ENCODE data around the gene RAB6B.

Gene RAB6B

DNA sequence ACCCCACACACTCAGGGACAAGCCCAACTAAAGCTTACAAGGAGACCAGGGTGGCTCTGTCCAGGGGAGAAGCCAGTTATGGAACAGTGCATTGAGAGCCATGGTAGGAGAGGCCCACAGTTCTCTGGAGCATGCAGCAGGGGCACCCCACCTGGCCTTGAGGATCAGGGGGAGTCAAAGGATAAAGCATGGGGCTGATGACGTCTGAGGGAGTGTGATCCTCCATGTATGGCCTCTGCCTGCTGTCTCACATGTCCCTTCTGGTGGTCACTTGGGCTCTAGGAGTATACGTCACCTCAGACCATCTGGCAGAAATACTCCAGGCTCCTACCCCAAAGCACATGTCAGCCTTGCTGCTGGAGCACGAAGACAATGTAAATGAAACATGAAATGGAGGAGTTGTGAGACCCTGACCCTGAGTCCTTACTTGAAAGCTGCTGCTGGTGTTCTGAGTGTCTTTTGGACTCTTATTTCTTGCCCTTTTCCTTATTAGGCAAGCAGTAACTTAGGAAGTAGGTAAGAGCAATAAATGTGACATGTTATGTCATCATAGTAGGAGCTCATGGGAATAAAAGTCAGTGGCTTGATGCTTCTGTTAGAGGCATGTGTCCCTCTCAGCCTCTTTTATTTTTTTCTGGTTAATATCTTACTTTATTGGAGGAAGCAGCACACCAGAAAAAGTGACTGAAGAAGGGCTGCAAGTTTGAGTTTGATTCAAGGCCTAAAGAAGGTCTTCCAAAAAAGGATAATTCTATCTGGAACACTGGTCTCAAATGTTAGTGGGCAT, 74.6 kb downstream of the RAB6B start:
- TF ChIP-seq, protein P1, sequence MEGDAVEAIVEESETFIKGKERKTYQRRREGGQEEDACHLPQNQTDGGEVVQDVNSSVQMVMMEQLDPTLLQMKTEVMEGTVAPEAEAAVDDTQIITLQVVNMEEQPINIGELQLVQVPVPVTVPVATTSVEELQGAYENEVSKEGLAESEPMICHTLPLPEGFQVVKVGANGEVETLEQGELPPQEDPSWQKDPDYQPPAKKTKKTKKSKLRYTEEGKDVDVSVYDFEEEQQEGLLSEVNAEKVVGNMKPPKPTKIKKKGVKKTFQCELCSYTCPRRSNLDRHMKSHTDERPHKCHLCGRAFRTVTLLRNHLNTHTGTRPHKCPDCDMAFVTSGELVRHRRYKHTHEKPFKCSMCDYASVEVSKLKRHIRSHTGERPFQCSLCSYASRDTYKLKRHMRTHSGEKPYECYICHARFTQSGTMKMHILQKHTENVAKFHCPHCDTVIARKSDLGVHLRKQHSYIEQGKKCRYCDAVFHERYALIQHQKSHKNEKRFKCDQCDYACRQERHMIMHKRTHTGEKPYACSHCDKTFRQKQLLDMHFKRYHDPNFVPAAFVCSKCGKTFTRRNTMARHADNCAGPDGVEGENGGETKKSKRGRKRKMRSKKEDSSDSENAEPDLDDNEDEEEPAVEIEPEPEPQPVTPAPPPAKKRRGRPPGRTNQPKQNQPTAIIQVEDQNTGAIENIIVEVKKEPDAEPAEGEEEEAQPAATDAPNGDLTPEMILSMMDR (IDR thresholded peaks at IDR 0.05; ENCODE audit: low read length, missing control alignments): no peak
- no peak for DNase-seq (ENCODE audit: low read depth)
- H3K4me3 ChIP-seq (replicated peaks; ENCODE audit: low read depth, low read length): no peak overlapping the region

DNA sequence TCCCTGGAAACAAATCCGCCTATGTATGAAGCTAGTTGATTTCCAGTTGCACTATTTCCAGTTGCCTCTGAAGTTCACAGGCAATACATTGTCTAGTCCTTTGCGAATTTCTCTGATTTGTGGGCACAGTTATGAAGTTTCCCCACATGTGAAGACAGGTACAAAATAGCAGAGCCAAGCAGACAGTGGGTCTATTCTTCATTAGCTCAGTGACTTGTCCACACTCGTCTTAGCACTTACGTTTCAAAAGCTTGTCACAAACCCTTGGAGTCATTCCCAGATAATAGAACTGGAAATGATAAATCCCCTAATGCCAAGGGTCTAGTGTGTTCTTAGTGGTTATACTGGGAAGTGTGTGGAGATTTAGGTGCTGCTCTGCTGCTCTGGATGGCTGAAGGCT, 75.6 kb downstream of the RAB6B start:
- no peak overlapping the region for H3K4me3 ChIP-seq (replicated peaks; ENCODE audit: low read depth, low read length)
- DNase-seq (ENCODE audit: low read depth): no peak
- TF ChIP-seq, protein P1 (IDR thresholded peaks at IDR 0.05; ENCODE audit: low read length, missing control alignments): no peak

DNA sequence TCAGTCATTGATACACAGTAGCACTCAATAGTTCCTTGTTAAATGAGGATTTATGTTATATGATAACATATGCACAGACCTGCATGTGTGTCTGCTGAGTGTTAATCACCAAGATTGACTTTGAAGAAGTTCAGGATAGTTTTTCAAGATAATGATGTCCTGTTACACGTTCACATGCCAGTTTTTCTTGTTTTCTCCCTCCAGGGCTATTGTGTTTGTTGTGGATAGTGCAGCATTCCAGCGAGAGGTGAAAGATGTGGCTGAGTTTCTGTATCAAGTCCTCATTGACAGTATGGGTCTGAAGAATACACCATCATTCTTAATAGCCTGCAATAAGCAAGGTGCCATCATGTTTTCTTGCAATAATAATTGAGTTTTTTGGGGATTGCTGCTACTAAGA, 80.3 kb downstream of the RAB6B start:
- no peak for DNase-seq (ENCODE audit: low read depth)
- no peak overlapping the region for H3K4me3 ChIP-seq (replicated peaks; ENCODE audit: low read depth, low read length)
- TF ChIP-seq, protein P1 (IDR thresholded peaks at IDR 0.05; ENCODE audit: low read length, missing control alignments): no peak

DNA sequence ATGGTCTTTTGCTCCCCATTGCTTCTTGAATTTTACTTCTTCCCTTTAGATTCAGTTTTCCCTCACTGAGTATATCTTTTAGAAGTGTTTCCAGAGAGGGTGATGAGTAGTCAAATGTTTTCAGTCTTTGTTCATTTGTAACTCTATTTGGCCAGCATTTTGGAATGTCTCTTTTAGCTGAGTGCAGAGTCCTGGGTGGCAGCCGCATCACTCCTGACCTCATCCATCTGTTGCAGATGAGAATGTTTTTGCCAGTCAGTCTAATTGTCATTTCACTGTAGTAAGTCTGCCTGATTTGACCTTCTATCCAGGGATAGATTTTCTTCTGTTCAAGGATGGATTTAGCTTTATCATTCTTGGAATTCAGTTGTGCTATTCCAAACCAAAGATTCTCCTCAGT, 82.8 kb downstream of the RAB6B start:
- peak; percentile 24 for DNase-seq (ENCODE audit: low read depth)
- TF ChIP-seq, protein P1 (IDR thresholded peaks at IDR 0.05; ENCODE audit: low read length, missing control alignments): no peak
- H3K4me3 ChIP-seq (replicated peaks; ENCODE audit: low read depth, low read length): no peak overlapping the region

DNA sequence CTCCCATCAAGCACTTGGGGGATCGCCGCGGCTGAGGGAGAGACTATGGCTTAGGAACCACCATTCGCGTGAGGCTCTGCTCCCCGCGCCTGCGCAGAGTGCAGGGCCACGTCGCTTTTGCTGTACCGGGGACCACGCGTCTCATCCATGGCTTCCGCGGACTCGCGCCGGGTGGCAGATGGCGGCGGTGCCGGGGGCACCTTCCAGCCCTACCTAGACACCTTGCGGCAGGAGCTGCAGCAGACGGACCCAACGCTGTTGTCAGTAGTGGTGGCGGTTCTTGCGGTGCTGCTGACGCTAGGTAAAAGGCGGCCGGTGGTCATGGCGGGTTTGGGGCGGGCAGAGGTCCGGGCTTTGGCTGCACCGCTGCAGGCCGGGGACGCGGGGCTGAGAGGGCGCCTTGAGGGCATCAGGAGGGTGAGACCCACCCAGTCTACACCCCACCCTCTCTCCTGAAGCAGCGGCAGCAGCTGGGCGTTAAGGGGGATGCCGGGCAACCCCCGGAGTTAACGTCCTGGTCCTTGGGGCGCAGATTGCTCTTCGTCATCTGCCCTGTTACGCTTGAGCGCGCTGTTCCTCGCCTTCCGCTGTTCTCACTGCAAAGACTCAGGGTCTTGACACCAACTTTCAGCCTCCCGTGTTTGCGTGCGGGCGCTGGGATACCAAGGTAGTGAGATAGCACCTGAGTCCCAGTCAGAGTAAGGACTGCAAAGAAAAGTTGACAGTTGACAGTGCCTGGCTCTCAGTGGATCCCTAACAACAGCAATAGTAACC, 89.8 kb downstream of the RAB6B start, which contains the start of gene SRPRB:
Gene SRPRB, plus strand, starts transcription at position 114 of the 774 bp plus-strand sequence. Its CDS starts 34 bp downstream, at position 148.
- peak; percentile 93 for DNase-seq (ENCODE audit: low read depth)
- H3K4me3 ChIP-seq (replicated peaks; ENCODE audit: low read depth, low read length): peak within 1 kb of the TSS; percentile 82
- TF ChIP-seq, protein P1 (IDR thresholded peaks at IDR 0.05; ENCODE audit: low read length, missing control alignments): no peak

DNA sequence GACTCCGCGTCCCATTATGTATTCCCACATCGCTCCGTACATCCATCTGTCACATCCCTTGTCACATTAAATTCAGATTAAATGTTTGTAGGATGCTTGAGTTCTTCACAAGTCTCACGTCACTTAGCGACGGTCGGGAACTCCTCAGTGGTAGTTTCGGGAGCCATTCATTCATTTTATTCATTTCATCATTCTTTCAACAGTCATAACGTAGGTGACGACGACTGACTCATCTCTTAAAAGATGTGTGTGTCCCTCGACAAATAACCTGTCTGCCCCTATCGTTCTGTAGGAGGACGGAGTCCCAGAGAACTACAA, 90.3 kb downstream of the RAB6B start:
- peak overlapping the region; percentile 82 for H3K4me3 ChIP-seq (replicated peaks; ENCODE audit: low read depth, low read length)
- TF ChIP-seq, protein P1 (IDR thresholded peaks at IDR 0.05; ENCODE audit: low read length, missing control alignments): no peak
- no peak for DNase-seq (ENCODE audit: low read depth)

Measured in fibroblast of pulmonary artery (primary cell).